CD4-positive, alpha-beta T cell treated with Interleukin-2 at 100 ng/mL for 4 hours (primary cell): ENCODE results near the gene PPP1R13L.
"Not testable (repeated sequence)": the region's sequence is repeated elsewhere in the genome, so short reads cannot be mapped to it uniquely, and the experiment has no call there.

Source experiments
- DNase-seq: peaks from one replicate; pipeline ENCODE4 v3.0.0-alpha.2; 2020; ENCODE audit warnings: low spot score

PPP1R13L gene

DNA sequence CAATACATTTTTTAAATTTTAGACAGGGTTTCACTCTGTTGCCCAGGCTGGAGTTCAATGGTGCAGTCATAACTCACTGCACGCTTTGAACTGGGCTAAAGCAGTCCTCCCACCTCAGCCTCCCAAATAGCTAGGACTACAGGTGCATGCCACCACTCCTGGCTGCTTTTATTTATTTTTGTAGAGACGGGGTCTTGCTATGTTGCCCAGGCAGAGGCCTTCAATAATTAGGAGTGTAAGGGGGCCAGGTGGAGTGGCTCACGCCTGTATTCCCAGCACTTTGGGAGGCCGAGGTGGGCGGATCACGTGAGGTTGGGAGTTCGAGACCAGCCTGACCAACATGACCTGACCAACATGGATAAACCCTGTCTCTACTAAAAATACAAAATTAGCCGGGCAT is 27.7 kb upstream of the PPP1R13L start:
- DNase-seq: not testable (repeated sequence)

DNA sequence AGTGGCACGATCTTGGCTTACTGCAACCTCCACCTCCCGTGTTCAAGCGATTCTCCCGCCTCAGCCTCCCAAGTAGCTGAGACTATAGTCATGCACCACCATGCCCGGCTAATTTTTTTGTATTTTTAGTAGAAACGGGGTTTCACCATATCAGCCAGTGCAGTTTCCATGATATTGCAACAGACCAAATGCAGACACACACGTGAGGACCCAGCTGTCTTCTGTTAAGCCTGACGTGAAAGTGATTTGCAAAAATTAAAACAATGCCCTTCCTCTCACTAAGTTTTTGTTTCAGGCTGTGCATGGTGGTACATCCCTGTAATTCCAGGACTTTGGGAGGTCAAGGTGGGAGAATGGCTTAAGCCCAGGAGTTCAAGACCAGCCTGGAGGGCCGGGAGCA is 26.1 kb upstream of the PPP1R13L start:
- not testable (repeated sequence) for DNase-seq

DNA sequence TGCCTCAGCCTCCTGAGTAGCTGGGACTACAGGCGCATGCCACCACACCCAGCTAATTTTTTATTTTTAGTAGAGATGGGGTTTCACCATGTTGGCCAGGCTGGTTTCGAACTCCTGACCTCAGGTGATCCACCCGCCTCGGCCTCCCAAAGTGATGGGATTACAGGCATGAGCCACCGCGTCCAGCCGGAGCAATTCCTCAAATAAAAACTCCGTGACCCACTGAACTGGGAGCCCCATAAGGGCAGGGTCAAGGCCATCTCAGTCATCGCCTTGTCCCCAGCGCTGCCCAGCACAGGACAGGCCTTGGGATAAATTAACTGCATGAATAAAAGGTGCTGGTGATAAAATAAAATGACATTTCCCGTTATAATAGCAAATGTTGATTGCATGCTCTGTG is 25.0 kb upstream of the PPP1R13L start:
- DNase-seq: not testable (repeated sequence)

DNA sequence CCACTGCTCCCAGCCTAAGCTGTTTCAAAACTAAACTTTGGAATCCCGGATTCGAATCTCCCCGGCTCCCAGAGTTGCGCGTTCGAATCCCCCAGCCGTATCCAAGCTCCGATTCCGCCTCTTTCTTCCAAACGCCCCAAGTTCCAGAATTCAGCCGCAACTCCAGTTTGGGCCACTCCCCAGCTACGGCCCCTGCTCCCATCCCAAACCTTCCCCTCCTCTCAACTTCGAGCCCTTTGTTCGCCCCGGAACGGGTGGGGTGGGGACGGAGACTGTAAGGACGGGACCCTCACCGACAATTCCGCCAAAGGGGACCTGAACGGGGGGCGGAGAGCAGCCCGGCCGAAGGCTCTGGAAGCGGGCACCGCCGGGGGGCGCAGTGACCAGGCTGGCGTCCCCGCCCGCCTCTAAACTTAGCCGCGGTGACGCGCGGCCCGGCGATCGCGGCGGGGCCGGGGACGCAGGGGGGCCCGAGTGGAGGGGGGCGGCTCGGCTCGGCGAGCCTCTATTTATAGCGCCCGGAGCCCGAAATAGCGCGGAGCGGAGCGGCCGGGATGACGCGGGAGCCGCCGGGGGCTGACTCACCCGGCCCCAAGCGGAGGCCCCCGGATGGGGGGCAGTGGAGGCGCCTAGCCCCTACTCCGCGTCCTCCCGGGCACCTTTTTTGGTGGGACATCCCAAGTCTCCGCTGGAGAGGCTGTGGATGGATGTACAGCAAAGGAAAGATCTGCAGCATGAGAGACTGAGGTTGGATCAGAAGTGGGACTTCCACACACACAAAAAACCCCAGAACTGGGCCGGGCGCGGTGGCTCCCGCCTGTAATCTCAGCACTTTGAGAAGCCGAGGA is 23.7 kb upstream of the PPP1R13L start:
- no peak for DNase-seq

DNA sequence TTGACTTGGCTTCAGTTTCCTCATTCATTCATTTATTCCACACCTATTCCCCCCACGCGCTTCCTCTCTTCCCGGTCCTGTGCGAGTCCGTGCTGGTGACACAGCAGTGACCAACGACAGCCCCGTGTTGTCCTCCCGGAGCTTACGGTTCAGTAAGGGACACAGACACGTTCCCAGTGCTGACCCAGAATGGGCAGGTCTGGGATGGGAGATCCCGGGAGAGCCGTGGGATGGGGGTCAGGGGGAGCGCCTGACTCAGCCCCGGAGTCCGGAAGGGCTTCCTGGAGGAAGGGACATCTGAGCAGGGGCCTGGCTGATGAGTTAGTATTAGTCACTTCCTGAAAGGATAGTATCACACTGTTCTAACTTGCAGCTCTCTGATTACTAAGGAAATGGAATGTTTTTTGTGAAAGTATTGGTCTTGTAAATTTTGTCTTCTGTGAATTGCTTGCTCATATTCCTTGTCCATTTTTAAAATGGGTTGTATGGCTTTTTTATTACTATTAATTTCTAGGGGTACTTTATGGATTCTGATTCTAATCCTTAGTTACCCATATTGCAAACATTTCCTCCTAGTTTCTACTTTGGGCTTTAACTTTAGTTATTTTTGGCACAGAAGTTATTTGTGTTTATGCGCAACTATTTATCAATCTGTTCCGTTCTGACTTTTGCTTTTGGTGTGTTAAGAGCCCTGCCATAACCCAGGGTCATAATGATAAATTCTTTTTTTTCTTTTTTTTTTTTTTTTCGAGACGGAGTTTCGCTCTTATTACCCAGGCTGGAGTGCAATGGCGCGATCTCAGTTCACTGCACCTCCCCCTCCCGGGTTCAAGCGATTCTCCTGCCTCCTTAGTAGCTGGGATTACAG is 19.6 kb upstream of the PPP1R13L start:
- DNase-seq: peak; percentile 43

DNA sequence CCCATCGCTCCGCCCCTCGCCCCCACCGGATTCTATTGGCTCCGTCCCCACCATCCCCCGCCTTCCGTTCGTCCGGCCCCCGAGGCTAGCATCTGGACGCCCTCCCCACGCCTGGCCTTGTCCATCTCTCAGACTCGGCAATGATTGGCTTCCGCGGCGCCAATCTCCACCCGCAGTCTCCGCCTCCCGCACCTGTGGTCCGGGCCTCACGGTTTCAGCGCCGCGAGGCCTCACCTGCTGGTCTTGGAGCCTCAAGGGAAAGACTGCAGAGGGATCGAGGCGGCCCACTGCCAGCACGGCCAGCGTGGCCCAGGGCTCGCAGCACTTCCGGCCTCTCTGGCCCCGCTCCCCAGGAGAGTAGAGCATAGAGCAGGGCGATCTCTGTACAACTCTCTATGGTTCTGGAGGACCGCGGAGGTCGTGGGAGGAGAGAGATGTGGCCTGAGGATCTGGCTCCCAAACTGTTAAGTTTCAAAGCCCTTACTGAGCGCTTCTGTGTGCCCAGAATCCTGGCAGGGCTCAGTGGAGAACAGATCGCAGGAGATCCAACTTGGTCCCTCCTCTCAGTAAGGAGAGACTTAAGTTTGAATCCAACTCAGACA is 18.8 kb upstream of the PPP1R13L start, which contains the start of gene ERCC1:
ERCC1 (minus strand) TSS at position 329 of the 602 bp plus-strand sequence. CDS start 543 bp downstream, outside the sequence.
- peak; percentile 63 for DNase-seq

DNA sequence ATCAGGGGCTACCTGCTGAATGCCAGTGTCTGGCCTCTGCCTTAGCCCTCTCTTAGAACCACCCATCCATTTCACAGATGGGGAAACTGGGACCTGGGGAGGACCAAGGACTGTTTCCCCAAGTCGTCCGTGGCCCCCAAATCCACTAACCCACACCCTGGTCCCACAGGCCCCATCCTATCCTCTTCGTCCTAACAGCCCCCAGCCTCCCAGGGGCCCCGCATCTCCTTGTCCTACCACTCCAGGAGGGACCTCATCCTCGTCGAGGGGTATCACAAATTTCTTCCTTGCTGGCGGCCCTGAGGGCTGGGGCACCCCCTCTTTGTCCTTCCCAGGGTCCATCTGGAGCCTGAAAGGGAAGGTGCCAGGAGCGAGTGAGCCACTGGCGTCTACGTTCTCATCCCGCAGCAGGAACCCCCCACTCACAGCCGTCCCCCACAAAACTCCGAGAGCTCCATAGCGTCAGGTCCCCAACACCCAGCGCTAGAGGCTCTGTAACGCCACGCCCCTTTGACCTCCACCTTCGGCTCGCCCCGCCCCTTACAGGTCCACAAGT is 18.2 kb upstream of the PPP1R13L start:
- peak; percentile 85 for DNase-seq

DNA sequence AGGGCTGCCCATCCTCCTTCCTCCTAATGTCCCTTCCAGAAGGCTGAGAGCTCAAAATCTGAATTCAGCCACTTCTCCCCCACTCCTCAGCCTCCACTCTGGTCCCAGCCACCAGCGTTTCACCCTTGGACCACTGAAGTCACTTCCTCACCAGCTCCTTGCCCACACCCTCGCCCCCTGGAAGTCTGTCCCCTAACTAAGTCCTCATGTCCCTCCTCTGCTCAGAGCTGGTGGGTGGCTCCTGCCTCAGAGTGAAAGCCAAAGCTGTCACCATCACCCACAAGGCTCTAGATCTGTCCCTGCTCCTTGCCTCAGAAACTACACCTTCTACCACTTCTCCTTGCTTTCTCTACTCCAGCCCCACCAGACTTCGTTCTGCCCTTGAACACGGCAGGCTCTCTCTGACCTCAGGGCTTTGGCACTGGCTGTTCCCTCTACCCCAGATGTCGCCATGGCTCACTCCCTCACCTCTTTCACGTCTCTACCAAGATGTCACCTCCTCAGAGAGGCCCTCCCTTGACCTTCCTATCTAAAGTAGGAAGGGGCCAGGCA is 17.2 kb upstream of the PPP1R13L start:
- DNase-seq: no peak

DNA sequence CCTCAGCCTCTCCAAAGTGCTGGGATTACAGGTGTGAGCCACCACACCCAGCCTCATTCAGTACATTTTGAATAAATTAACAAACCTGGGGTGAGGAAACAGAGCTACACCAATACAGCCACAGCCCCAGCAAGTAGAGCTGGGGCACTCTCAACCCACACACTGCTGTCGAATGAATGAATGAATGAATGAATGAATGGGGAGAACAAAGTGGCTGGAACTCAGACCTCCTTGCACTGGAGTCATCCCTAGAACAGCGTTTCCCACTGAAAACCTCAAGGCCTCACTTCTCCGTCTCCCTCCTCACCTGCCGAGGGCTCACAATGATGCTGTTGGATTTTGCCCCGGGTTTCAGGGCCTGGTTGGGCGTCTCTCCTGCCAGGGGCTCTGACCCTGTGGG is 16.0 kb upstream of the PPP1R13L start:
- DNase-seq: no peak

DNA sequence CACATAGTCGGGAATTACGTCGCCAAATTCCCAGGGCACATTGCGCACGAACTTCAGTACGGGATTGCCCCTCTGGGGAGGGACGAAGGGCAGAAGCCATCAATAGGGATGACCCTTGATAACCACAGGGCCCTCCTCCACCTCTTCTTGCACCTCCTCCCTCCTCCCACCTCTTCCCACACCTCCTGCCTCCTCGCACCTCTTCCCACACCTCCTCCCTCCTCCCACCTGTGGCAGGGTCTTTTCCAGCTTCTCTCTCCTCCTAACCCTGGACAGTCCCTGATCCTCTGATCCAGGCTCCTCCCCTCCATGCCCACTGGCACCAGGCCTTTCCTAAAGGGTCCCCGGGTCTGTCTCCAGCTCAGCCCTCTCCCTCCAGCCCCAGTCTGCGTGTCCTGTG is 15.5 kb upstream of the PPP1R13L start:
- no peak for DNase-seq

DNA sequence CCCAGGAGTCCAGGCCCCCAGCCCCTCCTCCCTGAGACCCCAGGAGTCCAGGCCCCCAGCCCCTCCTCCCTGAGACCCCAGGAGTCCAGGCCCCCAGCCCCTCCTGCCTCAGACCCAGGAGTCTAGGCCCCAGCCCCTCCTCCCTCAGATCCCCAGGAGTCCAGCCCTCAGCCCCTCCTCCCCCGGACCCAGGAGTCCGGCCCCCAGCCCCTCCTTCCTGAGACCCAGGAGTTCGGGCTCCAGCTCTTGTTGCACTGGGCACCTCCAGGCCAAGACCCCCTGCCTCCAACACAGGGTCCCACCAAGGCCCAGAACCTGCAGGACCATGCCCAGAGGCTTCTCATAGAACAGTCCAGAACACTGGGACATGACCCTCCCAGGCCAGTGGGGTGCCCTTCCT is 15.0 kb upstream of the PPP1R13L start:
- DNase-seq: no peak

DNA sequence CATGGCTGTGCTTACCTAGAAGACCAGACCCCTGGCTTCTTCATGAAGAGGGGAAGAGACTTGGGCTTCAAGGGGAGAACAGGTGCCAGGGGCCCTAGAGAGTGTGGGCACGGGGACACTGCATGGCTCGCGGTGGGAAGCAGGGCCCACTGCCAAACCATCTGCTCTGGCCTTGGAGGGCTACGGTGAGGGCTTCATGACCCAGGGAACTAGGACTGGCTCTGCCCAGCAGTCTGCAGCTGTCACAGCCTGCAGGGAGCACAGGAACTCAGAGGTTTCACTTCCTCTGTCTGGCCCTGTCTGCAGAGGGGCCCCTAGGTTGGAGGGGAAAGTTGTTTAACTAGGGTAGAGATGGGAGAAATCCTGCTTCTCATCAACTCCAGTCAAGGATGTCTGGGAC is 14.5 kb upstream of the PPP1R13L start:
- DNase-seq: no peak

DNA sequence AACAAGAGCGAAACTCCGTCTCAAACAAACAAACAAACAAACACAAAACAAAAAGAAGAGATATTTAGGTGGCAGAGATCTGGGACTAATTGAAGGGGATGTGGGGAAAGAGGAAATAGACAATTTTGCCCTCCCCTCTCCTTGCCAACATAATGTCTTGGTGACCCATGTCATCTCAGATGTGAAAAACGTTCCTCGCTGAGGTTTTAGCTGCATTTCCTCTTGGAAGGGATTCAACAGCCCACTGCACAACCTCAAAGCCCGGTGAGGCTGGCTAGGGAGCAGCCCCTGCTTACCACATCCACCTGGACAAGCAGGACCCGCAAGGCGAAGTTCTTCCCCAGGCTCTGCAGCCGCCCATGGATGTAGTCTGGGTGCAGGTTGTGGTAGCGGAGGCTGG is 13.9 kb upstream of the PPP1R13L start:
- no peak for DNase-seq

DNA sequence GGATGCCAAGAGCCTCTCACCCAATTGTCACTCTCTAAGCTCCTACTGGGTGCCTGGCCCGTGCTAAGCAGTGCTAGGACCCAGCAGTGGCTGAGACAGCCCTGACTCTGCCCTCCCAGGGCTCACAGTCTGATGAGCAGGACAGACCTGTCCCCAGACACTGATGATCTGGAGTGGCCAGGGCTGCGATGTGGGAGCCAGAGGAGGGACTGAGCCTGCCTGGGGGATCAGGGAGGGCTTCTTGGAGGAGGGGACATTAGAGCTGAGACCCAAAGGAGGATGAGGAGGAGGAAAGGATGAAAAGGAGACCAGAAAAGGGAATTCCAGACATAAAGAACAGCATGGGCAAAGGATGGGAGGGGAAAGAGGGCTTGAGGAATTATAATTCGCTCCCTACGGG is 12.3 kb upstream of the PPP1R13L start:
- DNase-seq: no peak

DNA sequence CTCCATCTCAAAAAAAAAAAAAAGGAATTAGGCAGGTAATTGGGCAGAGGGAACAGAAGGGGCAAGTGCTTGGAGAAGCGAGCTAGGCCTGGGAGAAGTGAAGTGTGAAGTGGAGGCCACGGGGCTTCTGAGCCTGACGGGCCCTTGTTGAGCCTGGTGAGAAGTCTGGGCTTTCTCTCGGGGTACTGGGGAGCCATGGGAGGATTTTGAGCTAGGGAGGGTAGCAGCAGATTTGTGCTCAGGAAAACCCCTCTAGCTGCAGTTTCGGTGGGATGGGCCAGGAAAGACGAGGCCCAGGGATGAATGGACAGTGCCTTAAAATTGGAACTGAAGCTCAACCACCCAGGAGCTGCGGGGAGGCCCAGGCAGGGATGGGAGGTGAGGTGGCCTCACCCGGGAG is 9.6 kb upstream of the PPP1R13L start:
- no peak for DNase-seq

DNA sequence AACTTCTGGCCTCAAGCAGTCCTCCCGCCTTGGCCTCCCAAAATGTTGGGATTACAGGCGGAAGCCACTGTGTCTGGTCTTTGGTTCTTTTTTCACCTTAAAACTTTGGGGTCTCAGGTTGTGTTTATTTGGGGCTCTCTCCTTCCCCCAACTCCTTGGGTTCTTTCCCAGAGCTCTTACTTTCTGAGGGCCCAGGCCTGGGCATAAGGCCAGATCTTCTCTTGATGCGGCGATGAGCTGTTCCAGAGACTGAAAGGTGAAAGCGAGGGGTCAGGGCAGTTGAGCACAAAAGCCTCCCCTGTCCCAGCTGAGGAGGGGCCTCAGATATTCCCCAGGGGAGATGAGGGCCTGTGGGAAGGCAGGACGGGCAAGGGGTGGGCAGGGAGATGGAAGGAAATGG is 8.6 kb upstream of the PPP1R13L start:
- DNase-seq: no peak

DNA sequence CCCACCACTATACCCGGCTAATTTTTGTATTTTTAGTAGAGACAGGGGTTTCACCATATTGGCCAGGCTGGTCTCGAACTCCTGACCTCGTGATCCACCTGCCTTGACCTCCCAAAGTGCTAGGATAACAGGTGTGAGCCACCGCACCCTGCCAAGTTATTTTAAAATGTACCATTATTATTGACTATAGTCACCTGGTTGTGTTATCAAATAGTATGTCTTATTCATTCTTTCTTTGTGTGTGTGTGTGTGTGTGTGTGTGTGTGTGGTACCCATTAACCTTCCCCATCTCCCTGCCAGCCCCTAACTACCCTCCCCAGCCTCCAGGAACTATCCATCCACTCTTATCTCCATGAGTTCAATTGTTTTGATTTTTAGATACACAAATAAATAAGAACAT is 5.5 kb upstream of the PPP1R13L start:
- not testable (repeated sequence) for DNase-seq

DNA sequence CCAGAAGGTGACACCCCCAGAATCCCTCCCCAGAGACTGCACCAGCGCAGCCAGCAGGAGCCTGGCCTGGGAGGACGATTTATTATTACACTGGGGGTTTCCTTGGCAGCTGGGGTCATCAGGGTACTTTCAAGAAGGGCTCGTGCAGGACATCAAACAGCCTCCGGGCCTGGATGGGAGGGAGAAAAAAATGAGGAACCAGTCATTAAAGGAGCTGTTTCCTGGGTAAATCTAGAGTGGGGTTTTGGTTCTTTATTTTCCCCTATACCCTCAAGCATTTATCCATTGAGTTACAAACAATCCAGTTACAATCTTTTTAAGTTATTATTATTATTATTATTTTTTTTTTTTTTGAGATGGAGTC is 4.7 kb upstream of the PPP1R13L start:
- no peak for DNase-seq

DNA sequence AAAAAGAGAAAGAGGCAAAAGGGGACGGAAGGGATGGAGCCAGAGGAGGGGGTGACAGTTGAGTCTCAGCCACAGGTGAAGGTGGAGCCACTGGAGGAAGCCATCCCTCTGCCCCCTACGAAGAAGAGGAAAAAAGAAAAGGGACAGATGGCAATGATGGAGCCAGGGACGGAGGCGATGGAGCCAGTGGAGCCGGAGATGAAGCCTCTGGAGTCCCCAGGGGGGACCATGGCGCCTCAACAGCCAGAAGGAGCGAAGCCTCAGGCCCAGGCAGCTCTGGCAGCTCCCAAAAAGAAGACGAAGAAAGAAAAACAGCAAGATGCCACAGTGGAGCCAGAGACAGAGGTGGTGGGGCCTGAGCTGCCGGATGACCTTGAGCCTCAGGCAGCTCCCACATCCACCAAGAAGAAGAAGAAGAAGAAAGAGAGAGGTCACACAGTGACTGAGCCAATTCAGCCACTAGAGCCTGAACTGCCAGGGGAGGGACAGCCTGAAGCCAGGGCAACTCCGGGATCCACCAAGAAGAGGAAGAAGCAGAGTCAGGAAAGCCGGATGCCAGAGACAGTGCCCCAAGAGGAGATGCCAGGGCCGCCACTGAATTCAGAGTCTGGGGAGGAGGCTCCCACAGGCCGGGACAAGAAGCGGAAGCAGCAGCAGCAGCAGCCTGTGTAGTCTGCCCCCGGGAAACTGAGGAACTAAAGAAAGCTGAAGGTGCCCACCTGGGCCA is 4.1 kb upstream of the PPP1R13L start:
- DNase-seq: no peak

DNA sequence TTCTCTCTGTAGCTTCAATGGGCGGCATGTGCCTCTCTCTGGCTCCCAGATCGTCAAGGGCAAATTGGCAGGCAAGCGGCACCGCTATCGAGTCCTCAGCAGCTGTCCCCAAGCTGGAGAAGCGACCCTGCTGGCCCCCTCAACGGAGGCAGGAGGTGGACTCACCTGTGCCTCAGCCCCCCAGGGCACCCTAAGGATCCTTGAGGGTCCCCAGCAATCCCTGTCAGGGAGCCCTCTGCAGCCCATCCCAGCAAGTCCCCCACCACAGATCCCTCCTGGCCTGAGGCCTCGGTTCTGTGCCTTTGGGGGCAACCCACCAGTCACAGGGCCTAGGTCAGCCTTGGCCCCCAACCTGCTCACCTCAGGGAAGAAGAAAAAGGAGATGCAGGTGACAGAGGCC is 3.3 kb upstream of the PPP1R13L start:
- DNase-seq: no peak

DNA sequence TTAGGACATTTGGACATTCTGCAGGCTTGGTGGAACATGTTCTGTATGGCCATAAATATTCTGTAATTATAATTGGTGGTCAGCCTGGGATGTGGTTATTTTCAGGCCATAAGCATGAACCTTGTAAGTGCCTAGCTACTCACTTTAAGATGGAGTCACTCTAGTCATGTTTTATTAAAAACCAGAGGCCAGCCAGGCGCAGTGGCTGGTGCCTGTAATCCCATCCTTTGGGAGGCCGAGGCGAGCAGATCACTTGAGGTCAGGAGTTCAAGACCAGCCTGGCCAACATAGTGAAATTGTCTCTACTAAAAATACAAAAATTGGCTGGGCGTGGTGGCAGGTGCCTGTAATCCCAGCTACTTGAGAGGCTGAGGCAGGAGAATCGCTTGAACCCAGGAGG is 2.7 kb upstream of the PPP1R13L start:
- DNase-seq: not testable (repeated sequence)

DNA sequence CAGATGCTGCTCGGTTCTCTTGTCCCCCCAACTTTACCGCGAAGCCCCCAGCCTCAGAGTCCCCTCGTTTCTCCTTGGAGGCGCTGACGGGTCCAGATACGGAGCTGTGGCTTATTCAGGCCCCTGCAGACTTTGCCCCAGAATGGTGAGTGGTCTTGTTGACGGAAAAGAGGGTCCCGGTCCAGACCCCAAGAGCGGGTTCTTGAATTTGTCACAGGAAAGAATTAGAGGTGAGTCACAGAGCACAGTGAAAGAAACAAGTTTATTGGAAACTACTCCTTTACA is 2.2 kb upstream of the PPP1R13L start:
- no peak for DNase-seq
